ENCODE data around the gene MS4A8. TPM values are rescaled to one million over a fixed set of nuclear protein-coding genes. Genes with fewer than 3 reads are reported as not detected.

MS4A8 gene
- total and polyA plus RNA-seq, 10 of the 15 experiments (the other 5 are each of a cell fraction or from before 2014, with no cell fraction given), result 0.04 TPM; not detected in 9

- TF ChIP-seq ZBTB40 (IDR thresholded peaks at IDR 0.05; ENCODE audit: borderline replicate concordance) (no peak), NFYA (IDR thresholded peaks at IDR 0.05; ENCODE audit: borderline replicate concordance, low read depth, low read length) (no peak), CHD2 (IDR thresholded peaks at IDR 0.05; ENCODE audit: borderline replicate concordance, low read depth, low read length) (peak; percentile 22; the same call in 1 of the 2 replicates), TBL1XR1 (IDR thresholded peaks at IDR 0.05; ENCODE audit: low read depth, low read length) (no peak), YBX1 (IDR thresholded peaks at IDR 0.05) (no peak), CBX5 (IDR thresholded peaks at IDR 0.05; ENCODE audit: low read depth) (peak; percentile 57; the same call in 1 of the 2 replicates), IKZF1 (conservative IDR thresholded peaks at IDR 0.05) (peak; percentile 43), ASH2L (IDR thresholded peaks at IDR 0.05; ENCODE audit: borderline replicate concordance, low read depth) (no peak), TAF1 (IDR thresholded peaks at IDR 0.05; ENCODE audit: borderline replicate concordance, low read depth, low read length) (no peak), NBN (IDR thresholded peaks at IDR 0.05) (no peak), BCL11A (IDR thresholded peaks at IDR 0.05; ENCODE audit: low read depth, low read length) (no peak), LARP7 (IDR thresholded peaks at IDR 0.05) (peak; percentile 57), CREM (IDR thresholded peaks at IDR 0.05; ENCODE audit: low read depth) (0 out of 2 replicates have a peak, but pooled peaks have one; percentile 9), MEF2A (IDR thresholded peaks at IDR 0.05; ENCODE audit: insufficient read depth, low read depth, low read length) (no peak), SIX5 (IDR thresholded peaks at IDR 0.05; ENCODE audit: low read depth, low read length, severe bottlenecking) (no peak), RAD21 (IDR thresholded peaks at IDR 0.05; ENCODE audit: insufficient read depth, low read depth, low read length) (no peak), RELB (IDR thresholded peaks at IDR 0.05; ENCODE audit: low read depth) (peak; percentile 54; the same call in 1 of the 2 replicates), ZNF622 (IDR thresholded peaks at IDR 0.05) (no peak), STAT3 (IDR thresholded peaks at IDR 0.05; ENCODE audit: low read depth, low read length) (no peak), SMAD5 (IDR thresholded peaks at IDR 0.05; ENCODE audit: low read depth) (0 out of 2 replicates have a peak, but pooled peaks have one; percentile 27), CREB1 (IDR thresholded peaks at IDR 0.05; ENCODE audit: low read depth) (0 out of 2 replicates have a peak, but pooled peaks have one; percentile 6), FOXM1 (IDR thresholded peaks at IDR 0.05; ENCODE audit: low read depth, low read length) (peak; percentile 66; the same call in 1 of the 2 replicates), USF2 (IDR thresholded peaks at IDR 0.05; ENCODE audit: borderline replicate concordance, low read depth, low read length) (no peak), TCF3 (IDR thresholded peaks at IDR 0.05; ENCODE audit: borderline replicate concordance, insufficient read depth, low read depth, low read length) (0 out of 2 replicates have a peak, but pooled peaks have one; percentile 16), SP1 (IDR thresholded peaks at IDR 0.05; ENCODE audit: low read depth, low read length) (no peak), DPF2 (IDR thresholded peaks at IDR 0.05) (peak; percentile 44; the same call in 1 of the 2 replicates), IKZF2 (IDR thresholded peaks at IDR 0.05) (peak; percentile 55 to 62; a peak in 2 of 4 replicates)
Observed at GRCh38 chr11:60763692-60764369, 64.4 kb downstream of the MS4A8 start (continued).

Measured in GM12878 (cell line).